Germinal center (tissue), 1 donor: Measurements from ENCODE around the gene COX4I2.

ENCODE experiments used
- DNase-seq: peaks from one replicate; pipeline ENCODE4 v3.0.0; 2012; ENCODE audit warnings: mixed read lengths, low spot score

COX4I2 gene

DNA sequence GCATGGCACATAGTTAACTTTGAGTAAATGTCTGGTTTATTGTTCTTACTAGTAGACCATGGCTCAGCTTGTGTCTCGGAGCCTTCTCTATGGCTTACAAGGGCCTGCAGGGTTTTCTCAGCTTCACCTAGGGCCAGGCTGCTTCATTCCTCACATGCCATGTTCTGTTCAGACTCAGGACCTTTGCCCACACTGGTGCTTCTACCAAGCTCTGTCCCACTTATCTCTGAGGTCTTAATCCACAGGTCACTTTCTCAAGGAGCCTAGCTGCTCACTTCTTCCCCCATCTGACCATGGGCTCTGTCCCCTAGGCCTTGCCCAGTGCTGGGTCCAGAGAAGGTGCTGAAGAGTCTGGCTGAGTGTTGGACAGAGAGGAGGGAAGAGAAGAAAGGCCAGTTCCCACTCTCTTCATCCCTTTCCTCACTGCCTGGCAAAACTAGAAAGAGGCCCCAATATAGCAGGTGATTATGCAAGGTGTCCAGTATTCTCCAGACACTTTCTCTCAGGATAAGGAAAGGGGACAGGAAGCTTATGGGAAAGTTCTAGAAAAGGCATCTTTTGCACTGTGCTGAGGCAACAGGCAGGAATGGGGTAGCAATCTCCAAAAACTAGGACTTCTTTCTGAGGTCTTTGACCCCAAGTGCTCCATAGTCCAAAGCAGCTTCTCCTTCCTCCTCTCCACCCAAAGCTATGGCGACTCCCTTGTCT, 40.0 kb downstream of the COX4I2 start:
- no peak for DNase-seq

DNA sequence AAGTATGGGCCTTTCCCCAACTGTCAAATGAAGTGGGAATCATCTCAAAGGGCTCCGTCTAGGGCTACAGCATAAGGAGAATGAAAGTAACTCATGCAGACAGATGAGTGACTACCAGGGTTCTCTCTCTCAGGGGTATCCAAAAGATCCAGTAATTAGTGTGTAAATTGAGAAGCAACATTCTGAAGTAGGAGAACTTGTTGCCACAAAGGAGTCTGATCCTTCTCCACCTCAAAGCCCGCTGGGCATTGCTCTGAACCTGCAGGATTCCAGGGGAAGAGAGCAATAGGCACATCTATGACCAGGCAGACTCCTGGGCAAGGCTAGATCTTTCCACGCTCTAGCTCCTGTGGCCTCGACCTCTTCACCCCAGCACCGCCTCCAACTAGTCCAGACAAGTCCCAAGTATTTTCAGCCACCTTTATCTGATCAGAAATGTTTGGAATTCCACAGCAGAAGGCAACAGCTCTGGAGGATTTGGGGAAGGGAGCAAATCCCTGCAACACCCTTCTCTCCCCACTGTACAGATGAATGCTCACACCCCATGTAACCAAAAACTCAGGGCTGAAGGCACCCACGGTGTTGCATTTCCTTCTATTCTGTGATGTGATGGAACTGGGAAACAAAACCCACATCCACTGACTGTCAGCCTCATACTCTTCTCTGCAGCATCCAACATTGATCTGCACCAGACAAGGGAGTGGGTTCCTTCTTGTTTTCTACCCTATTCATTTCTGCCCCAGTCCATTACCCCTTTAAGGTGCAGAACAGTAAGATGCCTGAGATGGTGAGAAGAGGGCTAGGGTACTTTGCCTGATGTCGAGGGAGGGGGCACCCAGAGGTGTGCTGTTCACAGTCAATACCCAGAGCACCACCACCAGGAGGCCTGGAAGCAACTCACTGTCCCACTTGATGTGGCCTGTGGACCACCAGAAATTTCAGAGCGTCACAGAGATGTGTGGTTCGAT, 41.0 kb downstream of the COX4I2 start:
- no peak for DNase-seq

DNA sequence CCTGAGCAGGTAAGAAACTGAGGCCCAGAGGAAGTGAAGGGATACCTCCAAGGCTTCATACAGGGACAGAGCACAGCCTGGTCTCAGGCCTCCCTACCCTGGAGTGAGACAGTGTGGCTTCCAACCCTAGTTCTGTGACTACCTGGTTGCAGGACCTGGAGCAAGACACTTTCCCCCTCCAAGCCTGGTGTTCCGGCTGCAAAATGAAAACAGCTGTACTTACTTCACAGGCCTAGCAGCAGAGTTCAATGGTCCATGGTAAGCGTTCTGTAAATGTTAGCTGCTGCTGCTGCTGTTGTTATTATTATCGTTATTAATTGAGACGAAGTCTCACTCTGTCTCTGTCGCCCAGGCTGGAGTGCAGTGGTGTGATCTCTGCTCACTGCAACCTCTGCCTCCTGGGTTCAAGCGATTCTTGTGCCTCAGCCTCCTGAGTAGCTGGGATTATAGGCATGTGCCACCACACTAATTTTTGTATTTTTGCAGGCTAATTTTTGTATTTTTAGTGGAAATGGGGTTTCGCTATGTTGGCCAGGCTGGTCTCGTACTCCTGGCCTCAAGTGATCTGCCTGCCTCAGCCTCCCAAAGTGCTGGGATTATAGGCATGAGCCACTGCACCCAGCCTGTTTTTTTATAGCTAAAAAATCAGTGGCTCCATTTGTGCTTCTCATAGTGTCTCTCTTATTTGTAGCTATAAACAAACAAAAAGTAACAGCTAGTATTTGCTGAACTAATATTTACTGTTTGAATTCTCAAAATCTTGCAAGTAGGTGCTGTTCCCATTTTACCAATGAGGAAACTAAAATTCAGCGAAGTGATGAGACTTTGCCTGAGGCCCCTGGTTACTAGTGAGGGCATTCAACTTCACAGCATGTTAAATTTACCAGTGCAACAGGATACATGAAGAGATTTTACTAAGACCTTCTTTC, 41.9 kb downstream of the COX4I2 start:
- no peak for DNase-seq

DNA sequence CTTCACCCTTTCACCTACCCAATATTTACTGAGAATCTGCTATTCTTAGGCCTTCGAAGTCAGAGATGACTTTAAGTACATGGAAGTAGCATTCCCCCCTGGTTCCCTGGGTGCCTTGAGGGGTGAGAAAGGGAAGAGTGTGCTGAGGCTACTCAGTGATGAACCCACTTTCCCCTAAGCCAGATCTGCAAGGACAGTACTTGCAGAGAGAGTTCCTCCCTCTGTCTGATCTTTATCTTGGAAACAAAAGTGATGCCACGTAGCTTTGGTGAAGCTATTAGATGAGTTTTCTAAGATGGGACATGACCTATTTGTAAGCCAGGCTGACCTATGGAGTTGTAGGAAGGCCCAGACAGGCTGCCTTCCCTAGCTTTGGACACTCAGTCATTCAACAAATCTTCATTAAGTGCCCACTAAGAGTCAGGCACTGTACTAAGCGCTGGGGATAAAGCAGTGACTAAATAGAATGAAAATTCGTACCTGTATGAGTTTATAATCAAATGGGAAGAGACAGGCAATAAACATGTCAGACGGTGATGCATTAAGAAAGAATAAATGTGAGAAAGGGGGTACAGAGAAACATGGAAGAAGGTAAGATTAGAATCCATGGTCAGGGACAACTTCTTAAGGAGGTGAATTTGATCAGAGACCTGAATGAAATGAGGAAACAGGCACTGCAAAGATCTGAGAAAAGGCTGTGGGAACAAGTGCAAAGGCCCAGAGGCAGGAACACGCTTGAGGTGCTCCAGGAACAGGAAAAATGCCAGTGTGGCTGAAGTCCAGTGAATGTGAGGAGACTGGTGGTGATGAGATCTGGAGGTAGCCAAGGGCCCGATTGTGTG, 42.8 kb downstream of the COX4I2 start:
- no peak for DNase-seq

DNA sequence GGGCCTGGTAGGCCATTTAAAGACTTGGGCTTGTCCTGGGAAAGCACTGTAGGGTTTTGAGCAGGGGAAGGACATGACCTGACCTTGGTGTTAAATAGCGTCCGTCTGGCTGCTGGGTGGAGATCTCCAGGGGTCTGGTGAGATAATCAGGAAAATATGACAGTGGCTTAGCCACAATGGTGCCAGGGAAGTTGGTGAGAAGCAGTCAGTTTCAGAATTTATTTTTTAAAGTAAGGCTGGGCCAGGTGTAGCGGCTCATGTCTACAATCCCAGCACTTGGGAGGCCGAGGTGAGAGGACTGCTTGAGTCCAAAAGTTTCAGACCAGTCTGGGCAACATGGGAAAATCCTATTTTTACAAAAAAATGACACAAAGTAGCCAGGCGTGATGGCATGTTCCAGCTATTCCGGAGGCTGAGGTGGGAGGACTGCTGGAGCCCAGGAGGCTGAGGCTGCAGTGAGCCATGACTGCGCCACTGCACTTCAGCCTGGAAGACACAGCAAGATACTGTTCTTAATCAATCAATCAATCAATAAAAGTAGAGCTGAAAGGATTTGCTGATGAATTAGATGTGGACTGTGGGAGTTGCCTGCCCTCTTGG, 43.5 kb downstream of the COX4I2 start:
- DNase-seq: no peak

DNA sequence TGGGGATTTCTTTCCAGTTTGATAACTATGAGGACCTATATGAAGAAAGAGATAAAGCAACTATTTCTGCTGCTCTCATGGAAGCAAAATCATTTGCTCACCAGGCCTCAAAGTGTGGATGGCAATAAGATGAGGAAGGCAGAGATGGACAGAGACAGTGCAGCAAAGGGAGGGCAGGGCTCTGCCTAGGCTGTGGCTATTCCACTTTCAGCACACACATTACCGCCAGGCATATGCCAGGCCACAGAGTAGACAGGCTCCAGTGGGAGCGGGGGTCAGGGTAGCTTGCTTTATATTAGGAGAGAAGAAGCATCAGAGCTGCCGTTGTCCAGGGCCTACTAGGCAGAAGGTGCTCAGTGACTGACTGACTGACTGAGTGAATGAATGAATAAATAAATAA, 44.1 kb downstream of the COX4I2 start:
- DNase-seq: no peak

DNA sequence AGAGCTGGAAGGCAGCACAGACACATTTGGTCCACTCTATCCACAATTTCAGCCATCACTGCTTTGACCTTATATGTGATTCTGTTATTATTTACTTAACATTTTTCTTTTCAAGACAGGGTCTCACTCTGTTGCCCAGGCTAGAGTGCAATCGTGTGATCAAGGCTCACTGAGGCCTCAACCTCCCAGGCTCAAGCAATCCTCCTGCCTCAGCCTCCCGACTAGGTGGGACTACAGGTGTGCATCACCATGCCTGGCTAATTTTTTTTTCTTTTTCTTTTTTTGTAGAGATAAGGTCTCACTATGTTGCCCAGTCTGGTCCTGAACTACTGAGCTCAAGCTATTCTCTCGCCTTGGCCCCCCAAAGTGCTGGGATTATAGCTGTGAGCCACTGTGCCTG, 44.6 kb downstream of the COX4I2 start:
- no peak for DNase-seq

DNA sequence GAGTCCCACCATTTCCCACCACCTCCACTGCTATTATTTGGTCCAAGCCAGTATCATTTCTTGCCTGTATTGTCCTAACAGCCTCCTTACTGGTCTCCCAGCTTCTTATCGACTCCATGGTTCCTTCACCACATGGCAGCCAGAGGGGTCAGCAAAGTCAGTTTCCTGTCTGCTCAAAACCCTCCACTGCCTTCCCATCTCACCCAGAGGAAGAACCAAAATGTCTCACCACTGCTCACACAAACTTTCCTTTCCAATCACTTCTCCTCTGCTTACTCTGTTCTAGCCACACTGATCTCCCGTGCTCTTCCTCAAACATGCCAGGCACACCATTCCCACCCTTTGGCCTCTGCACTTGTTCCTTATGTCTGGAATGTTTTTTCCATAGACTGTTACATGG, 45.2 kb downstream of the COX4I2 start:
- DNase-seq: no peak

DNA sequence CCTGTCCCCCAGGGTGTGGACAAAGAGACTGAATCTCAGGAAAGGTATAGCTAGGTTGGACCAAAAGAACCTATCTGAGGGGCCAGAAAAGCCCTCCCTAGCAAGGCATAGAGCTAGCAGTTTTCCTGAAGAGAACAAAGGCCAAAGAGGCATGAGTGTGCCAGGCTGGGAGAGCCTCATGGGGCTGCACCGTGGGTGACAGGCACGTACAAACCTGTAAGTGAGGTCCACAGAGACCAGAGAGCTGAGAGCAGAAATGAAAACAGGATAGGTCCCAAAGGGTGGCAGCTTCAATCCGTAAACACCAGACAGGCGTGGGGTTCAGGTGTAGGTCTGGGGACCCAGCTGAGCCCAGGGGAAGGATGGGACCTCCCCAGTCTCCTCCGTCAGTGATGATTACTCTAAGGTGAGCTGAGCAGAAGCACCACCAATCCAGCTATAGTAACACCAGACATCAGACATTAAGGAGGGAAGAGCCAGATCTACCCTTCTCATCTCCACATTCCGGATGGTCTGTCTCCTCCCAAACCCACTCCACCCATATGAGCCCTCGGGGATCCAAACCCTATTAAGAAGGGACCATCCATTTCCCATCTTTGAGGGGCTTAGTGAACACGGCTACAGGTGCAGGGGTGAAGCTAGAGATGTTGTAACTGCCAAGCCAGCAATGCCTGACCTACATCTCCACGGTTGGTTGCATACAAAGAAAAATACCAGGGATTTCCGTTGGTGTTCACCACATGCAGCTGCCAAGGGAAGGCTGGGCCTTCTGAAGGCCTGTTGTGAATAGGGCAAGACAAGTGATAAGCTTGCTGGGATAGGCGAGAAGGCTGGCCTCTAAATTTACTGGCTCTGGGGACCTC, 46.7 kb downstream of the COX4I2 start:
- peak; percentile 68 for DNase-seq

DNA sequence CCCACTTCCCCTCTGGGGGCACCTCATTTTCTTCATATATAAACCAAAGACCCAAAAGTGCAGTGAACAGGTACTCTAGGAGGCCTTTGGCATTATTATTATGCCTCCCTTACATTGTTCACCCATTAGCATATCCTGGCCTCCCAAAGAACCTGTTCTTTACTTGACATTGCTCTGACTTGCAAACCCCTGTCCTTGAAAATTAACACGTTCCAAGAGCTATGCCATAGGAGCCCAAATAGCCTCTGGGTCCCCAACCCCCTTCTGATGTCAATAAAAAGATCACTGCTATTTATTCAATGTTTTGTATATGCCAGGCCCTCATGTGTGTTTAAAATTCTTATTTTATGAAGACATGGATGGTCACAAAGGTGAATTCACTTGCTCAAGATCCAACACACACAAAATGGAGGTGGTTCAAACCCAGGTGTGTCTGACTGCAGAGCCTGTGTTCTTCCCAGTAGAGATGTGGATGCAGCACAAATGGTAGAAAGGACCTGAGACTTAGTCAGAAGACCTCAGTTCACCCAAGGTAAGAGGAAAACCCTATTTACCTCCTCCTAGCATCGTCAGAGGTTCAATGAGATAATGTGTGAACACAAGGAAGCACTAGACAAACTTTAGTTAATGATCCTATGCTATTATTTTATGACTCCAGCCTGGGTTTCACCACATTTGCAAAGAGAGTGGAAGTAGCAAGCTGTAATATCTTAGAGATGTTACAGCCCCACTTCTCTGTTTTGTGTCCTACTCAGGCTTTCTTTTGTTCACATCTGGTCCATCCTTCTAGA, 48.3 kb downstream of the COX4I2 start:
- DNase-seq: no peak

DNA sequence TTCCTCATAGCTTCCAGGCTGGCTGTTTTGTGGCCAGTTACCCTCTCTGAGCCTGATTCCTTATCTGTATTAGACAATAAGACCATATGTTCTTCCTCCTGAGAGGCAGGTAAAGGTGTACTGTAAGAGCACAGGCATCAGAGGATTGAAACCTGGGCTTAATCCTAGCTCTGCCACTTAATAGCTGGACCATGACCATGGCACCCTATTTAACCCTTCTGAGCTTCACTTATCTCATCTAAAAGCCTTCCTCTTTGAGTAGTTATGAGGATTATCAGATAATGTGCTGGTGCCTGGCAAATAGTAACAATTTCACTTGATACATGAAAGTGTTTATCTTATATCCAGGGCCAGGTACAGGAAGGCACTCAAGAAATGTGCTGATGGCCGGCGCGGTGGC, 50.1 kb downstream of the COX4I2 start:
- DNase-seq: no peak

DNA sequence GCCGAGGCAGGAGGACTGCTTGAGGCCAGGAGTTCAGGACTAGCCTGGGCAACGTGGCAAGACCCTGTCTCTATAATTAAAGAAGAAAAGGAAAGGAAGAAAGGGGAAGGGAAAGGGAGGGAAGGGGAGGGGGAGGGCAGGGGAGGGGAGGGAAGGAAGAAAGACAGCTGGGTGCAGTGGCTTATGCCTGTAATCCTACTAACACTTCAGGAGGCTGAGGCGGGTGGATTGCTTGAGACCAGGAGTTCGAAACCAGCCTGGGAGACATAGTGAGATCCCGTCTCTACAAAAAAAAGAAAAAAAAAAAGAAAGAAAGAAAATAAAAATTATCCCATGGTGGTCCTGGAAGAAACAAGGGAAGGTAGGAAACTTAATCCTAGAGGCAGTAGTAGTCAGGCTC, 51.4 kb downstream of the COX4I2 start:
- no peak for DNase-seq

DNA sequence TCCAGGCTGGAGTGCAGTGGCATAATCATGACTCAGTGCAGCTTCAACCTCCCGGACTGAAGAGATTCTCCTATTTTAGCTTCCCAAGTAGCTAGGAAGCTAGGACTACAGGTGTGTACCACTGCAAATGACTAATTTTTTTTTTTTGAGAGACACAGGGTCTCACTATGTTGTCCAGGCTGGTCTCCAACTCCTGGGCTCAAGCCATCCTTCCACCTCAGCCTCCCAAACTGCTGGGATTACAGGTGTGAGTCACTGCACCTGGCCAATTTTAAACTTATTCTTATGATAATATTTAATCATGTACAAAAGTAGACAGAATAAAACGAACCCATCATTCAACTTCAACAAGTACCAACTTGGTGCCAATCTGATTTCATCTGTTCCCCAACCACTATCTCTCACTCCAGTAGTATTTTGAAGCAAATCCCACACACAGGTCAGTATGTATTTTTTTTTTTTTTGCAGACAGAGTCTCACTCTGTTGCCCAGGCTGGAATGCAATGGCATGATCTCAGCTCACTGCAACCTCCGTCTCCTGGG, 52.5 kb downstream of the COX4I2 start:
- DNase-seq: no peak

DNA sequence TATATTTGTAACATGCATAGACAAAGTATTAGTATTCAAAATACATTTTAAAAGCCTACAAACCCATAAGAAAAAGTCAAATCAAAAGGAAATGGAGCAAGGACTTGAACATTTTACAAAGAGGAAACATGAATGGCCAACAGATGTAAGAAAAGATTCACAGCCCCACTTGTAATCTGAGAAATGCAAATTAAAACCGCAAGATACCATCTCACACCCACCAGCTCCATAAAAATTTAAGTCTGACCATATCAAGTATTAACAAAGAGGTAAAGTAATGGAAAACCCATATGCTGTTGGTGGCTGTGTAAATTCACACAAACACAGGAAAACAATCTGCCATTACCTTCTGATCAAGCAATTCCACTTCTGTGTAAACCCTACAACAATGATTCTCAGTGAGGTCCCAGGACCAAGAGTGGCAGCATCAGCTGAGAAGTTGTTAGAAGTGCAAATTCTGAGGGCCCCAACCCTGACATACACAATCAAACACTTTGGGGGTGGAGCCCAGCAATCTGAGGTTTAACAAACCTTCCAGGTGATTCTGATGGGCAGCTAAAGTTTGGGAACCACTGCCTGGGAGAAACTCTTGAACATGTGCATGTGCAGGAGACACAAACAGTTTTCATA, 54.0 kb downstream of the COX4I2 start:
- DNase-seq: peak; percentile 48

DNA sequence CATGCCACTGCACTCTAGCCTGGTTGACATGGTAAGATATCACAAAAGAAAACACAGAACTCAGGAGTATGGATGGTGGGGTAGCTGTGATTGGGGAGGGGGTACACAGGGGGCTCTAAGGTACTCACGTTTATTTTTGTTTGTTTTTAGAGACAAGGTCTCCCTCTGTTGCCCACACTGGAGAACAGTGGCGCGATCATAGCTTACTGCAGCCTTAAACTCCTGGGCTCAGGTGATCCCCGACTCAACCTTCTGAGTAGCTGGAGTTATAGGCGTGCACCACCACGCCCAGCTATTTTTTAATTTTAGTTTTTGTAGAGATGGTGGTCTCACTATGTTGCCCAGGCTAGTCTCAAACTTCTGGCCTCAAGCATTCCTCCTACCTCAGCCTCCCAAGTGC, 55.7 kb downstream of the COX4I2 start:
- no peak for DNase-seq

DNA sequence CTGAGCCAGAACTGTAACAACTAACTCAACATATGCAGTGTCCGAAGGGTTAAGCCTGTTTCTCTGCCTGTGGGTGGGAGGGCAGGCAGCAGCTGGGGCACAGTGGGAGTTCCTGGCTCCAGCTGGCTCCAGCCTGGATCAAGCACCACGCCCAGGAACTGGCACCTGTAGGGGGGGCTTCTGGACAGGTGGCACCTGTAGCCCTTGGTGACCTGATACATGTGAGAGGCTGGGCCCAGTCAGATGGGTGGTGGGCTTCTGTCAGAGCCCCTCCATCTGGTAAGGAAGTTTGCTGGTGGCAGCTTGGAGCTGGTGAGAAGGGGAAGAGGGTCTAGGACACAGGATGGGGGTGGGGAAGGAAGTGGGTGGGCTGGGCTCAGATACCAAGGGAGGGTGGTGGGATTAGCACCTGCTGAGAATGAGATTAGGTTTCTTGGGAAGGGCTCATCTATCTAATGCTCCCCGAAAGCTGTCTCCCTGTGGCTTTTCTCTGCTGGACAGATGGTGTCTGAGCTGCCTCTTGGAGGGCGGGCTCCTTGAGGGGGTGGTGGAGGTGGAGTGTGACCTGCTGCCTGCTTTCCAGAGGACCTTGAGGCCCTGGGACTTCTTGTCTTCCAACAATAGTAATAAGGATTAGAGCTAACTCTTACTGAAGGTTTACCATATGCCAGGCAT, 56.4 kb downstream of the COX4I2 start:
- DNase-seq: no peak
